ENCODE results near the gene LRFN3. TPM values are rescaled to one million over a fixed set of nuclear protein-coding genes. Genes with fewer than 3 reads are reported as not detected.

LRFN3 gene
- total RNA-seq, 2 experiments from 2014 or later = 2.8 to 6.0 TPM

- TF ChIP-seq CTCF (conservative IDR thresholded peaks at IDR 0.05; ENCODE audit: low read length) (no peak), EZH2phosphoT487 (IDR thresholded peaks at IDR 0.05; ENCODE audit: borderline replicate concordance, low read depth, low read length) (no peak)
- peaks cover 30% of the 10 kb centered on the region for H3K79me2 ChIP-seq (ENCODE audit: insufficient read depth, low read depth, low read length)
- H3K4me3 ChIP-seq (ENCODE audit: low read depth, low read length, poor library complexity, severe bottlenecking) = peak overlapping the region; percentile 77
- H3K4me1 ChIP-seq (ENCODE audit: insufficient read depth, low read length, poor library complexity, severe bottlenecking) = peaks cover 50% of the 10 kb centered on the region
- H2AFZ ChIP-seq (ENCODE audit: low read length) = no peak overlapping the region
- no peaks in the 10 kb centered on the region for H4K20me1 ChIP-seq (ENCODE audit: insufficient read depth, low read length)
- CTCF ChIA-PET (ENCODE audit: unreplicated experiment) = no interaction called here
- peaks cover 44% of the 10 kb centered on the region for H3K36me3 ChIP-seq (ENCODE audit: insufficient read depth, low read length)
- no peaks in the 10 kb centered on the region for H3K9me3 ChIP-seq (ENCODE audit: low read length)
- POLR2A ChIA-PET = interaction anchor here (1.1 kb wide), 1 partner anchor 14 kb away, joined by 4 read pairs; no protein-coding TSS in a partner anchor
- intact Hi-C loops (cut with micrococcal nuclease; ENCODE audit: unreplicated experiment) = loop anchor here (1.0 to 5.0 kb wide), 5 partner anchors 32 to 255 kb away; partner anchors contain the start of genes HSPB6, IGFLR1, PROSER3 and THAP8
- peak overlapping the region; percentile 87 for H3K27ac ChIP-seq (ENCODE audit: low read depth, low read length, poor library complexity, severe bottlenecking)
- no TSS peak for BruUV-seq (replicated peaks)
- DNase-seq (ENCODE audit: low spot score) = peak; percentile 94
- no peaks in the 10 kb centered on the region for H3K9me2 ChIP-seq (ENCODE audit: insufficient read depth, low read length)
- peak overlapping the region; percentile 99 for H3K4me2 ChIP-seq (ENCODE audit: low read length)
These were observed 36.5 kb upstream of the LRFN3 start for GRCh38 chr19:35899547-35900214.

GRCh38 chr19:35901055-35901644, 35.0 kb upstream of the LRFN3 start:
- no TSS peak for BruUV-seq (replicated peaks)
- ChIA-PET POLR2A (interaction anchor here (1.1 kb wide), 1 partner anchor 16 kb away, joined by 4 read pairs; no protein-coding TSS in a partner anchor), CTCF (ENCODE audit: unreplicated experiment) (no interaction called here)
- TF ChIP-seq EZH2phosphoT487 (IDR thresholded peaks at IDR 0.05; ENCODE audit: borderline replicate concordance, low read depth, low read length) = no peak
- no peak for TF ChIP-seq CTCF (conservative IDR thresholded peaks at IDR 0.05; ENCODE audit: low read length)
- no peaks in the 10 kb centered on the region for H4K20me1 ChIP-seq (ENCODE audit: insufficient read depth, low read length)
- H3K4me3 ChIP-seq (ENCODE audit: low read depth, low read length, poor library complexity, severe bottlenecking) = peak overlapping the region; percentile 77
- peaks cover 30% of the 10 kb centered on the region for H3K36me3 ChIP-seq (ENCODE audit: insufficient read depth, low read length)
- H3K79me2 ChIP-seq (ENCODE audit: insufficient read depth, low read depth, low read length) = peaks cover 30% of the 10 kb centered on the region
- H3K9me3 ChIP-seq (ENCODE audit: low read length) = no peaks in the 10 kb centered on the region
- peaks cover 56% of the 10 kb centered on the region for H3K4me1 ChIP-seq (ENCODE audit: insufficient read depth, low read length, poor library complexity, severe bottlenecking)
- H3K4me2 ChIP-seq (ENCODE audit: low read length) = peak overlapping the region; percentile 99
- DNase-seq (ENCODE audit: low spot score) = no peak
- no peaks in the 10 kb centered on the region for H3K9me2 ChIP-seq (ENCODE audit: insufficient read depth, low read length)
- H2AFZ ChIP-seq (ENCODE audit: low read length) = no peak overlapping the region
- peak overlapping the region; percentile 87 for H3K27ac ChIP-seq (ENCODE audit: low read depth, low read length, poor library complexity, severe bottlenecking)
- intact Hi-C loops (cut with micrococcal nuclease; ENCODE audit: unreplicated experiment) = loop anchor here (2.0 to 5.0 kb wide), 3 partner anchors 144 to 159 kb away; partner anchors contain the start of genes HSPB6, IGFLR1, PROSER3 and THAP8

Data from OCI-LY7 (cell line).